Activated CD8-positive, alpha-beta T cell treated with anti-CD3 and anti-CD28 coated beads for 36 hours (primary cell): ENCODE data around the gene PIK3R3. TPM values are rescaled to one million over a fixed set of nuclear protein-coding genes. Genes with fewer than 3 reads are reported as not detected.

ENCODE experiments used
- ATAC-seq: fragments of 200-7000 bp; cut with Tn5 transposase; one replicate; pipeline ENCODE4 v1.10.0; 2021; ENCODE audit warnings: mild to moderate bottlenecking, moderate library complexity
- CTCF ChIA-PET: fragments of 350-600 bp; sonication (Branson Sonifier 250); formaldehyde crosslinking; loops from one replicate; lab custom pipeline; 2021; ENCODE audit warnings: antibody characterized with exemption; lab: Charles Lee
- POLR2A ChIA-PET: fragments of 350-600 bp; sonication (Branson Sonifier 250); formaldehyde crosslinking; loops from one replicate; lab custom pipeline; 2021; ENCODE audit warnings: antibody characterized with exemption; lab: Charles Lee
- DNase-seq: peaks from one replicate; pipeline ENCODE4 v3.0.0-alpha.2; 2020
- H3K27ac Mint-ChIP-seq: one replicate; pipeline ENCODE4 v1.8.0; 2021; ENCODE audit warnings: mild to moderate bottlenecking, mixed read lengths
- H3K27me3 Mint-ChIP-seq: one replicate; pipeline ENCODE4 v1.8.0; 2021; ENCODE audit warnings: mixed read lengths
- H3K36me3 Mint-ChIP-seq: one replicate; pipeline ENCODE4 v1.8.0; 2021; ENCODE audit warnings: low read depth, mixed read lengths
- H3K4me1 Mint-ChIP-seq: one replicate; pipeline ENCODE4 v1.8.0; 2021; ENCODE audit warnings: low read depth, mixed read lengths
- H3K4me3 Mint-ChIP-seq: one replicate; pipeline ENCODE4 v1.8.0; 2021; ENCODE audit warnings: mild to moderate bottlenecking, moderate library complexity, mixed read lengths
- H3K9me3 Mint-ChIP-seq: one replicate; pipeline ENCODE4 v1.8.0; 2021; ENCODE audit warnings: mixed read lengths
- intact Hi-C: fragments of 100-400 bp; cut with micrococcal nuclease; formaldehyde crosslinking; loops from one replicate; pipeline ENCODE4 v1.10.0; 2022
- total RNA-seq, 2 experiments: library from RNA; stranded (reverse); gene quantifications; one replicate each; pipeline ENCODE4 v1.2.3, GENCODE V29; 2021
- TF ChIP-seq, protein P1 (sequence below): fragments of 200-600 bp; IDR thresholded peaks from one replicate; pipeline ENCODE4 v1.8.0; 2022; ENCODE audit warnings: antibody characterized with exemption, mild to moderate bottlenecking

PIK3R3 gene
- total RNA-seq, 2 experiments from 2014 or later = 1.3 to 1.4 TPM

DNA sequence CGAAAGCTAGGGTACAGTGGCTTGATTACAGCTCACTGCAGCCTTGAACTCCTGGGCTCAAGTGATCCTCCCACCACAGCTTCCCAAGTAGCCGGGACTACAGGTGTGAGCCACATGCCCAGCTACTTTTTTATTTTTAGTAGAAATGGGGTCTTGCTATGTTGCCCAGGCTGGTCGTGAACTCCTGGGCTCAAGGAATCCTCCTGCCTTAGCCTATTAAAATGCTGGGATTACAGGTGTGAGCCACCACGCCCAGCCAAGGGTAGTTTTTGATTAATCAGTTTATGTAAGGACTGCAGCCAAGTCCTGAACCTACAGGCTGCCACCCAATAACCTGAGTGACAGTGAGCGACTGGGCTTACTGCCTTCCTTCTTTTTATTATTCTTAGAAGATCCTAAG is 88.3 kb downstream of the PIK3R3 start:
- H3K27ac Mint-ChIP-seq = no peak overlapping the region
- H3K36me3 Mint-ChIP-seq = no peaks in the 10 kb centered on the region
- no peaks in the 10 kb centered on the region for H3K9me3 Mint-ChIP-seq
- no peaks in the 10 kb centered on the region for H3K27me3 Mint-ChIP-seq
- CTCF ChIA-PET = interaction anchor here (0.7 kb wide), 1 partner anchor 136 kb away, joined by 4 read pairs; no protein-coding TSS in a partner anchor
- H3K4me1 Mint-ChIP-seq = peaks cover 4% of the 10 kb centered on the region
- intact Hi-C loops = no loop called here
- no peak overlapping the region for H3K4me3 Mint-ChIP-seq
- ATAC-seq (no peak), DNase-seq (no peak)
- POLR2A ChIA-PET = interaction anchor here (0.6 kb wide), 1 partner anchor 44 kb away, joined by 3 read pairs; no protein-coding TSS in a partner anchor
- TF ChIP-seq, protein P1, sequence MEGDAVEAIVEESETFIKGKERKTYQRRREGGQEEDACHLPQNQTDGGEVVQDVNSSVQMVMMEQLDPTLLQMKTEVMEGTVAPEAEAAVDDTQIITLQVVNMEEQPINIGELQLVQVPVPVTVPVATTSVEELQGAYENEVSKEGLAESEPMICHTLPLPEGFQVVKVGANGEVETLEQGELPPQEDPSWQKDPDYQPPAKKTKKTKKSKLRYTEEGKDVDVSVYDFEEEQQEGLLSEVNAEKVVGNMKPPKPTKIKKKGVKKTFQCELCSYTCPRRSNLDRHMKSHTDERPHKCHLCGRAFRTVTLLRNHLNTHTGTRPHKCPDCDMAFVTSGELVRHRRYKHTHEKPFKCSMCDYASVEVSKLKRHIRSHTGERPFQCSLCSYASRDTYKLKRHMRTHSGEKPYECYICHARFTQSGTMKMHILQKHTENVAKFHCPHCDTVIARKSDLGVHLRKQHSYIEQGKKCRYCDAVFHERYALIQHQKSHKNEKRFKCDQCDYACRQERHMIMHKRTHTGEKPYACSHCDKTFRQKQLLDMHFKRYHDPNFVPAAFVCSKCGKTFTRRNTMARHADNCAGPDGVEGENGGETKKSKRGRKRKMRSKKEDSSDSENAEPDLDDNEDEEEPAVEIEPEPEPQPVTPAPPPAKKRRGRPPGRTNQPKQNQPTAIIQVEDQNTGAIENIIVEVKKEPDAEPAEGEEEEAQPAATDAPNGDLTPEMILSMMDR = no peak

DNA sequence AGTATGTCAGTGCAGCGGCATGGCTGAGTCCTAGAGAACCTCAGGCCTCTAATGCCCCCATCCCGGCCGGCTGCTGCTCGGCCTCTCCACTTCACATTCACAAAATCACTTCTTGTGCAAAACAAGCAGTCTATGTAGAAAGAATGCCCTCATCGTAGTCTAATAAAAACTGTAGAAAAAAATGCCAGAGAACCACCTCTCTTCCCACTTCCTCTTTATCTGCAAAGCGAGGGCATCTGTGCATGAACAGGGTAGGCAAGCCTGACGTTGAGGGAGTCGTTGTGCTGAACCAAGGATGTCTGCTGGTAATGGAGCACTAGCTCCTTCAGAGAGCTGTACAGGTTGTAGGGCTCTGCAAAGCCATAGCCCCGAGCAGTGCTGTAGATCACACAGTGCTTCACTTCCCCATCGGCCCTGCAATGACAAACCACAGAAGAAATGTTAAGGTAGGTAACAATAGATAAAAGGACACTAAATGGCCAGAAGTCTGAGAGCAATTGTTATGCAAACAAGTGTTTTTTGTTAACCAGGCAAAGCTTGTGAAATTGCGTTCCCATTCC is 88.9 kb downstream of the PIK3R3 start:
- TF ChIP-seq, protein P1 = no peak
- ChIA-PET POLR2A (interaction anchor here (0.6 kb wide), 1 partner anchor 45 kb away, joined by 3 read pairs; no protein-coding TSS in a partner anchor), CTCF (interaction anchor here (0.7 kb wide), 1 partner anchor 137 kb away, joined by 4 read pairs; no protein-coding TSS in a partner anchor)
- Mint-ChIP-seq H3K4me1 (peaks cover 4% of the 10 kb centered on the region), H3K36me3 (no peaks in the 10 kb centered on the region), H3K27me3 (no peaks in the 10 kb centered on the region), H3K4me3 (no peak overlapping the region), H3K27ac (no peak overlapping the region), H3K9me3 (no peaks in the 10 kb centered on the region)
- DNase-seq (no peak), ATAC-seq (no peak)
- intact Hi-C loops = no loop called here

DNA sequence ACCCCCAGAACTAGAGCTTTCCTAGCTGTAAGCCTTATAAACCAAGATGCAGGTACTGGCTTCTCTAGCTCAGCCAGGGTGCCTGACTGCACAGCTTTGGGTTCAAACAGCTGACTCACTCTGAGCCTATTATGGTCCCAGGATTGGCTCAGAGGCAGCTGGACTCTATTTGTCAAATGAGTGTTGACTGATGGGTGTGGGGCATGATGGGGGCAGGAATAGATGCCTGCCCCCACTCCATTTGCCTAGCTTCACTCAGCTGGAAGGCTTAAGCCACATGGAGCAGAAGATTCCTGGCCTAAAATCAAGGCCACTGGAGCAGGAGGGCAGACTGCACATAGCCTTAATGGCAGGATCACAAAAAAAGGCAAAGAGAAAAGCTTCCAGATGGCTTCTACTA is 90.5 kb downstream of the PIK3R3 start:
- H3K27me3 Mint-ChIP-seq = no peaks in the 10 kb centered on the region
- CTCF ChIA-PET = interaction anchor here (0.7 to 2.6 kb wide), 3 partner anchors 139 to 182 kb away, joined by 3 to 11 read pairs (median 3); no protein-coding TSS in a partner anchor

DNA sequence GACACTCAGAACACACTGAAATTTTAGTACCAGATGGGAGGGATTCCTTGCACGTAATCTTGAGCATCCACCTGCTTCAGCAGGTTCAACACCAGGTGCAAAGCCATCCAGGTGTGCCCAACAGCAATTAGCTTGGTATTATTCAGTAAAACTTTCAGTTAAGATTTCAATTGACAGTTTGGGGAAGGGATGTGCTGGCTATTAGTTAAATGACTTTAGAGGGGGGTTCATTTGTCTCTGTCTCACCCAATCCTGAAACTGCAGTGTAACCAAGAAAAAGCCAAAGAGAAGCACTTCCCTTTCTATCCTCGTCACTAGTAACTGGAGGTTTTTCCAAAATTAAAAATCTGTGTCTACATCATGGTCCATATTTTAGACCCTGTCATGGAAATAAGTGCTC is 90.9 kb downstream of the PIK3R3 start:
- no peak for DNase-seq
- intact Hi-C loops = no loop called here
- POLR2A ChIA-PET = interaction anchor here (1.1 kb wide), 1 partner anchor 143 kb away, joined by 4 read pairs; no protein-coding TSS in a partner anchor
- H3K36me3 Mint-ChIP-seq = no peaks in the 10 kb centered on the region
- CTCF ChIA-PET = interaction anchor here (1.1 to 2.6 kb wide), 2 partner anchors 150 to 182 kb away, joined by 3 to 11 read pairs; no protein-coding TSS in a partner anchor
- H3K4me1 Mint-ChIP-seq = peaks cover 4% of the 10 kb centered on the region
- H3K4me3 Mint-ChIP-seq = no peak overlapping the region
- TF ChIP-seq, protein P1 = no peak
- ATAC-seq = no peak
- H3K27ac Mint-ChIP-seq = no peak overlapping the region
- H3K27me3 Mint-ChIP-seq = no peaks in the 10 kb centered on the region
- H3K9me3 Mint-ChIP-seq = no peaks in the 10 kb centered on the region

More for the DNA sequence above, 90.5 kb downstream of the PIK3R3 start:
- Mint-ChIP-seq H3K9me3 (no peaks in the 10 kb centered on the region), H3K4me1 (peaks cover 4% of the 10 kb centered on the region), H3K36me3 (no peaks in the 10 kb centered on the region), H3K27ac (no peak overlapping the region), H3K4me3 (no peak overlapping the region)
- POLR2A ChIA-PET = interaction anchor here (1.1 to 1.3 kb wide), 2 partner anchors 142 to 161 kb away, joined by 3 to 4 read pairs; partner anchors contain the start of gene LURAP1
- TF ChIP-seq, protein P1 = no peak
- ATAC-seq (no peak), DNase-seq (no peak)
- intact Hi-C loops = no loop called here

DNA sequence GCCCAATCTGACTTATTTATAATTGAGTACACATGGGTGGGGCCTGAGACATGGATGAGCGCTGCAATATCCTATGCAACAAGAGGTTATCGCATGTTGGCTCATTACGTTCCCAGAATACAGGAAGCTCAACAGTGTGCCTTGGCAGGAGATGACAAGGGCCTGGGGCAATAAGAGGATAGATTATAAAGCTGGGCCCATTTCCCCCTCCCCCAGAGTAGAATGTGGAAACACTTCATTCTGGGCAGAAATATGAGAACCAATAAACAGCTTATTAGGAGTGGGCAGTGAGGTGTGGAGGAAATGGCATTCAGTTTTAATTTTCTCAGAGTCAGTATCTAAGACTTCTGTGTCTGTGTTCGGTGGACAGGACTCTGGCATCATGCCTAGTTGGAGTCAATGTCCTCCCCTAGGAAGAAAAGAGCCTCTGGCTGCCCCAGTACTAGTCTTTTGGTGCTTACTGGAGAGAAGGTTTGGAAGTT is 92.8 kb downstream of the PIK3R3 start:
- ChIA-PET CTCF (interaction anchor here (0.9 to 5.8 kb wide), 4 partner anchors 136 to 184 kb away, joined by 3 to 55 read pairs (median 7); partner anchors contain the start of gene TSPAN1), POLR2A (interaction anchor here (0.7 kb wide), 1 partner anchor 184 kb away, joined by 3 read pairs; no protein-coding TSS in a partner anchor)
- Mint-ChIP-seq H3K4me3 (no peak overlapping the region), H3K27ac (no peak overlapping the region), H3K27me3 (no peaks in the 10 kb centered on the region), H3K36me3 (no peaks in the 10 kb centered on the region), H3K4me1 (peaks cover 4% of the 10 kb centered on the region), H3K9me3 (no peaks in the 10 kb centered on the region)
- no peak for DNase-seq
- TF ChIP-seq, protein P1 = no peak
- ATAC-seq = no peak
- intact Hi-C loops = no loop called here
